ENCODE data around the gene TBX5.

DNA sequence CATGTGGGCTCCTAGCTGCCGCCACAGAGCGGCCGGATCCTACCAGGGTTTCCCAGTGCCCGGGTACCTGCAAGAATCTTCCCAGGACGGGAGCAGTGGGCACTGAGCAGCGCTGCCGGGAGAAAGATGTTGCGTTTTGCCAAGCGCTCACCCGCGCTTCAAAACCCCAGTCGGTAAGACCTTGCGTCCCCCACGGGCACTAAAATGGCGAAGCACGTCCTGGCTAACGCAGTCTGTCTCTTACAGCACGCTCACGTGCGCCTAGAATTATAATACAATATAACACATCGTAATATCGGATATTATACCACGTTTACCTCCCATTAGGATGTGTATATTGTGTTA is 35.1 kb upstream of the TBX5 start:
- TF ChIP-seq, protein P1, sequence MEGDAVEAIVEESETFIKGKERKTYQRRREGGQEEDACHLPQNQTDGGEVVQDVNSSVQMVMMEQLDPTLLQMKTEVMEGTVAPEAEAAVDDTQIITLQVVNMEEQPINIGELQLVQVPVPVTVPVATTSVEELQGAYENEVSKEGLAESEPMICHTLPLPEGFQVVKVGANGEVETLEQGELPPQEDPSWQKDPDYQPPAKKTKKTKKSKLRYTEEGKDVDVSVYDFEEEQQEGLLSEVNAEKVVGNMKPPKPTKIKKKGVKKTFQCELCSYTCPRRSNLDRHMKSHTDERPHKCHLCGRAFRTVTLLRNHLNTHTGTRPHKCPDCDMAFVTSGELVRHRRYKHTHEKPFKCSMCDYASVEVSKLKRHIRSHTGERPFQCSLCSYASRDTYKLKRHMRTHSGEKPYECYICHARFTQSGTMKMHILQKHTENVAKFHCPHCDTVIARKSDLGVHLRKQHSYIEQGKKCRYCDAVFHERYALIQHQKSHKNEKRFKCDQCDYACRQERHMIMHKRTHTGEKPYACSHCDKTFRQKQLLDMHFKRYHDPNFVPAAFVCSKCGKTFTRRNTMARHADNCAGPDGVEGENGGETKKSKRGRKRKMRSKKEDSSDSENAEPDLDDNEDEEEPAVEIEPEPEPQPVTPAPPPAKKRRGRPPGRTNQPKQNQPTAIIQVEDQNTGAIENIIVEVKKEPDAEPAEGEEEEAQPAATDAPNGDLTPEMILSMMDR (conservative IDR thresholded peaks at IDR 0.05 in 1 of 2, IDR thresholded peaks at IDR 0.05 in 1 of 2; ENCODE audit: low read depth in 1 of 2, low read length in 2 of 2), result no peak
- TF ChIP-seq EZH2 (IDR thresholded peaks at IDR 0.05; ENCODE audit: low read length, missing control alignments), result no peak
